22Rv1 (cell line): ENCODE data around the gene DIP2C.

Source experiments
- CTCF ChIP-seq: fragments of 450-650 bp; IDR thresholded peaks from 2 replicates; pipeline ENCODE4 v1.5.1; 2017; ENCODE audit warnings: mild to moderate bottlenecking
- ZFX ChIP-seq: fragments of 450-650 bp; IDR thresholded peaks from 2 replicates; pipeline ENCODE4 v1.6.1; 2017; ENCODE audit warnings: antibody characterized with exemption, borderline replicate concordance

- TF ChIP-seq CTCF (no peak), ZFX (no peak)
Measured at GRCh38 chr10:451021-451471, 238.4 kb downstream of the DIP2C start.
